ENCODE data around the gene CCDC6.

GRCh38 chr10:59887972-59888640 lies 18.2 kb downstream of the CCDC6 start:
- no peak for TF ChIP-seq CTCF (IDR thresholded peaks at IDR 0.05 in 4 of 5, conservative IDR thresholded peaks at IDR 0.05 in 1 of 5)
- TF ChIP-seq POLR2A (IDR thresholded peaks at IDR 0.05) = no peak

Measured in gastrocnemius medialis (tissue), 4 donors.